ENCODE data around the gene ARHGEF39. TPM values are rescaled to one million over a fixed set of nuclear protein-coding genes. Genes with fewer than 3 reads are reported as not detected.

The ARHGEF39 gene, protein sequence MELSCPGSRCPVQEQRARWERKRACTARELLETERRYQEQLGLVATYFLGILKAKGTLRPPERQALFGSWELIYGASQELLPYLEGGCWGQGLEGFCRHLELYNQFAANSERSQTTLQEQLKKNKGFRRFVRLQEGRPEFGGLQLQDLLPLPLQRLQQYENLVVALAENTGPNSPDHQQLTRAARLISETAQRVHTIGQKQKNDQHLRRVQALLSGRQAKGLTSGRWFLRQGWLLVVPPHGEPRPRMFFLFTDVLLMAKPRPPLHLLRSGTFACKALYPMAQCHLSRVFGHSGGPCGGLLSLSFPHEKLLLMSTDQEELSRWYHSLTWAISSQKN
- 2.4 TPM for total RNA-seq

DNA sequence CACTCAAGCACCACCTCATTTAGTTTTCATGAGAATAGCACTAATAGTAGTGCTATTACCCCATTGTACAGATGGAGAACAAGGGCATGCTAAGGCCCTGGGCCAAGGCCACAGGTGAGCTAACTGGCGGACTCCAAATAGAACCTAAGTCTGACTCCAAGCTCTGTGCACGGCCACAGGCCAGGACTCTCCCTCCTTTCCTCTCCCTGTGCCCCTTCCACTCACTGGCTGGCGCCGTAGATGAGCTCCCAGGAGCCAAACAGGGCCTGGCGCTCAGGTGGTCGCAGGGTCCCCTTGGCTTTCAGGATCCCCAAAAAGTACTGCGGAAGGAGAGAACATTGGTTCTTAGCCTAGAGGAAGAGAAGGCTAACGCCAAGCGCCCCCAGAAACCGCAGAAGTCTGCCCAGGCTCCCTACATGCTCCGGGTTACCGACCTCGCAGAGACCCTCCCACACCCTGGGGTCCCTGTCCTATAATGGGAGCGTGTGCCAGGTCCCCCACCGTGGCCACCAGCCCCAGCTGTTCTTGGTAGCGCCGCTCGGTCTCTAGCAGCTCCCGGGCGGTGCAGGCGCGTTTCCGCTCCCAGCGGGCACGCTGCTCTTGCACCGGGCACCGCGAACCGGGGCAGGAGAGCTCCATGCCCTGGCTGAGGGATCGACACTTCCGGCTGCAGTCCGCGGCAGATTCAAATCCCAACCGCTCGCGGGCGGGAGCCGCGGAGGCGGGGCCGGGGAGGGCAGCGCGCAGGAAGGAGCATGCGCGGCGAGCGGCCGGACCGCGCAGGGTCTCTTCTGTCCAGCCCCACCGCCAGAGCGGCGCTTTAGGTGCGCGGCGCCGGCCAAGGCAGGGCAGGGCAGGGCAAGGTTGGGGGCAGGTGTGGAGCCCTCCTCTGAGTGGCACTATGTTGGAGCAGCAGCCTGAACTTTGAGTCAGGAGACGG, at the start of gene ARHGEF39:
Gene ARHGEF39 (minus strand): TSS at position 665 of the 940 bp plus-strand sequence. CDS start 26 bp downstream, at position 639.
- ATAC-seq, result peak; percentile 80

- ATAC-seq, result no peak
Measured at GRCh38 chr9:35714123-35714522, 49.1 kb upstream of the ARHGEF39 start.

GRCh38 chr9:35713578-35713977, 48.6 kb upstream of the ARHGEF39 start:
- no peak for ATAC-seq

GRCh38 chr9:35712762-35713400, 47.9 kb upstream of the ARHGEF39 start:
- ATAC-seq, result no peak

DNA sequence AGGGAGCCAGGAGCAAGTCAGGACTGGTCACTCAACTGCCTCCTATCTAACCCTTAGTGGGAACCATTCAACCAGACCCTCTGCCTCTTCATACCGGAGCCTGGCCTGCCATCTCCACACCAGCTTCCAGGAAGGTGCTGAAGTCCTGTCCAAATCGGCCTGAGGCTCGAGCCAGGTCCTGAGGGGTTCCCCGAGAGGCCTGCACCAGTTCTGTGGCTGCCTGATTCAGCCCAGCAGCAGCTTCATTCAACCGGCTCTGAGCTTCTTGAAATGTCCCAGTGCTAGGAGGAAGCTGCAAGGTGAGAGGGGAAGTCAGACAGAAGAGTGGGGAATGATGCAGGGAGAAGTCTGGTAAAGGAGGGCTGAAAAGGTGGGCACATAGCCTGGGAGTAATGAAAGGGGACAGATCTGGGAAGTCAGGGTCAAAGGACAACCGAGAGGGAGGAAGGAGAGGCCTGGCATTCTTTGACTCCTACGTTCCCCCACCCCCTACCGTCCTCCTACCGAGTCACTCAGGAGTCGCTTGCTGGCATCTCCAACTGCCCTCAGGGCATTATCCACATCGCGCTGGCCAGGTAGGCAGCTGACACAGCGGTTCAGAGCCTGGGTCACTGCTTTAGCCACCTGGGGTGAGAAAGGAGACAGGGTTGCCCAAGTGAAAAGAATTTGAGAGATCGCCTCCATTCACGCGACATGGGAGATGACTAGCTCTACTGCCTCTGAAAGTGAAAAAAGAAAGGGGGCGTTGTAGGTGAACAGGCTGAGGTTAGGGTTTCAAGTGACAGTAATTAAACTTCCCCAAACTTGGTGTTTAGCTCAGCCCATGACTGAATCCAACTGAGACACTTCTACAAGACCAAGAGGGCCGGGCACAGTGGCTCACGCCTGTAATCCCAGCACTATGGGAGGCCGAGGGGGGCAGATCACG, 46.8 kb upstream of the ARHGEF39 start:
- ATAC-seq, result no peak

- ATAC-seq, result no peak
Measured at GRCh38 chr9:35710818-35711500, 46.0 kb upstream of the ARHGEF39 start.

DNA sequence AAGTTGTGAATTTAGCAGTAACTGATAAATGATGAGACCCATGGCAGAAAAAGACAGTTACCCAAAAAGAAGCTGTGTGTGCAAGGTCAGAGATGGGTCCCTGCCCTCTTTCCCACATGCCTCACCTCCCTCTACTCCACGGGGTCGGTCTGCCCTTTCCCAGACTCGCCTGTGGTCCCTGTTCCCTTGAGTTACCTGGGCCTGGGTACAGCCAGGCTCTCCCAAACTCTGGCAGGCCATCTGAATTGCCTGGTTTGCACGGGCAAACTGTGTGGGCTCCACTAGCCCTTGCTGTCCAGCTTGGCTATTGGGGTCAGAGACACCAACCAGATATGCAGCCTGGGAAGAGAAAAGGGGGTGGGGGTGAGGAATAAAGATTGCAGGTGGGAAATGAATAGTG, 43.2 kb upstream of the ARHGEF39 start:
- ATAC-seq, result no peak

- ATAC-seq, result no peak
Measured at GRCh38 chr9:35706951-35707350, 42.0 kb upstream of the ARHGEF39 start.

- peak; percentile 9 for ATAC-seq
Measured at GRCh38 chr9:35705836-35706430, 40.9 kb upstream of the ARHGEF39 start.

DNA sequence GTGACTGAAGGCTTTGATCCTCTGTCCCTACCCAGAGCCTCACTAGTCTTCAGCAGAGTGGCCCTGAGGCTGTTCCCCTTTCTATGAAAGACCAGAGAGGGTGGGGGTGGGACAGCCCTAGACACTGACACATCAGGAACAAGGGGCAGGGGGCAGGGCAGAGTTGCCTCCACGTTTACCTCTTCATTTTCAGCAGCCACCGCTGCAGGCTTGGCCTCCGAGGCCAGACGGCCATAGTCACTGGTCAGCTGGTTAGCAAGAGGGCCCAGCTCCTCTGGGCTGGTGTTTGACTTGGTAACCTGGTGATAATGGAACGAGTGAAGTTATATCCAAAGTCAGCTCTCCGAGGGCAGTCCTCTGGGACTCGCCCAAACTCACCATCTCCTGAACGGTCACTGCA, 40.4 kb upstream of the ARHGEF39 start:
- no peak for ATAC-seq

- ATAC-seq, result no peak
Measured at GRCh38 chr9:35703906-35704672, 39.1 kb upstream of the ARHGEF39 start.

DNA sequence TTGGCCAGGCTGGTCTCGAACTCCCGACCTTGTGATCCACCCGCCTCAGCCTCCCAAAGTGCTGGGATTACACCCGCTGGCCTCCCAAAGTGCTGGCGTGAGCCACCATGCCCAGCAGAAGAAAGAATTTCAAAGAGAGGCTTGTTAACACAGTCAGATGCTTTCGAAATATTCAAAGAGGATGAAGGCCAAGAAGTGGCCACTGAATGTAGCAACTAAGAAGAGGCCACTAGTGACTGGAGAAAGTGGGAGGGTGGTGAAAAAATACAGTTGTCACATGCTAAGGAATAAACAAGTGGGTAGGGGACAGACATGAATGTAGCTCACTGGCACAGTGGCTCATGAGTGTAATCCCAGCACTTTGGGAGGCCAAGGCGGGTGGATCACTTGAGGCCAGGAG, 37.7 kb upstream of the ARHGEF39 start:
- no peak for ATAC-seq

DNA sequence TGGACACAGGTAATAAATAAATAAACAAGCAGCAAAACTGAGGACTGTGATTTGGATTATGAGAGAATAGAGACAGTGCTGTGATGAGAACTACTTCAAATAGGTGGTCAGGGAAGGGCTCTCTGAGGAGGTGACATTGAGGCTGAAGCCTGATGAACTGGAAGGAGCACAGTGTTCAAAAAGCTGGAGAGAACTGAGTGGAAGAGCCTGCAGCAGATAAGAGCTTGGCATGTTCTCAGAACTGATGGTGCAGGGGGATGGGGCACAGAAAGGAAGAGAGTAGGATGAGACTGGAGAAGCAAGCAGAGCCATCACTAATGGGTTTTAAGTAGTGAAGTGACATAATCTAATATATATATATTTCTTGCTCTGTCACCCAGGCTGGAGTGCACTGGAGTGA, 35.9 kb upstream of the ARHGEF39 start:
- no peak for ATAC-seq

- no peak for ATAC-seq
Measured at GRCh38 chr9:35700031-35700430, 35.0 kb upstream of the ARHGEF39 start.

- no peak for ATAC-seq
Measured at GRCh38 chr9:35698231-35698630, 33.2 kb upstream of the ARHGEF39 start.

DNA sequence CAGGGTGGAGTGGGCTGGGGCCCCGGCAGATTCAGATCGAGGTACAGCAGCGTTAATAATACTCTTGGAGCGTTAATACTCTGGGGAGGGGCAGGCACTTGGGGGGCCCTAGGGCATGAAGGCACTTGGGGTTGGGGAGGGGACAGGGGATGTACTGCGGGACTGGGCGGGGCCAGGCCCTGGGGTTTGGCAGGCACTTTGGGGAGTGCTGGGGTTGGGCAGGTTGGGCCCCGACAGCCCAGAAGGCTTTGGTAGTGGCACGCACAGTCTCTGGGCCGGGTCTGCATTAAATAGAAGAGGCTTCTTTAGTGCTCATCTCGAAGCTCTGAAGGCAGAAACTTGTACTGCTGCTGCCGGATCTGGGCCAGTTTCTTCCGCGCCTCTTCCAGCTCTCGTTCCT, 32.5 kb upstream of the ARHGEF39 start:
- ATAC-seq, result peak; percentile 26

DNA sequence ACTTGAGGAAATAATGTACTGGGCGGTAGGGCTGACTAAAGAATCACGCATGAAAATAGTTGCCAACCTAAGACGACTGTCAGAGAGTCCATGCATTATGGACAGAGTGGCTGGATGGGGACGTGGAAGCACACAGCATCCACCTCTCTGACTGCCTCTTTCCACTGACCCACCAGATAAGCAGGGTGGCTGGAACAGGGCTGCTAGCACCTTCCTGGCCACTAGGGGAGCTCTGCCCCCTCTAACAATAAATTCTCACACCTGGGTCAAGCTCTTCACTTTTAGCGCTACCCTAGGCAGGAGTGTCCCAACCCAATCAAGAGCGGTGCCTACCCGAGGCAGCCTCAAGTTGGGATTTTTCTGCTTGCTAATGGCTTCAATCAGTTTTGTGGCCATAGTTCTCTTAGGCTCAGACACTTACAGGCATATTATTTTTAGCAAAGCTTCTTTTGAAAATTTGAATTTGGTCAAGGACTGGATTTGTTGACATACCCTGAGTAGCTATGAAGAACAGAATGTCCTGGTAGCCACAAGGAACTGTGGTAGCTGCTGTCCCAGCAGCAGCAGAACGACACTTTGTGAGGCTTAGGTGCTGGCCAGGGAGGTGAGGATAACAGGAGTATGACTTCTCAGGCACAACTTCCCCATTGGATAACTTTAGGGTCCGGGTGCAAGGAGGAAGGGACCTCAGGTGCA, 31.7 kb upstream of the ARHGEF39 start:
- ATAC-seq, result peak; percentile 55

DNA sequence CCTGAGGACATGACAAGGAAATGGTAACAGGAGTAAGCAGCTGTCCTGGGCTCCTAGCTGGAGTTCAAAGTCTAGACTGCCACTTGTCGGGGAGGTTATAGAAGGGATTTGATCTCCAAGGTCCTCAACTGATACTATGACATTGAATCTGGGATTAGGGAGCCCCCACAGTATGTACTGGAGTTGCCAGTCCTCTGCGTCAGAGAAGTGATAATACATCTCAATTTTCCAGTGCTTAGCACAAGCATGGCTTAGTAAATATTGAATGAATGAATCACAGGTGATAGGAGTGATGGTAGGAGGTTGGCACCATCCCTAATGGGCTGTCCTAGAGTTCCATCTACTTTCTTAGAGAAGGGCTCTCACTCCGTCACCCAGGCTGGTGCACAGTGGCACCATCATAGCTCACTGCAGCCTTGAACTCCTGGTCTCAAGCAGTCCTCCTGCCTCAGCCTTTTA, 31.0 kb upstream of the ARHGEF39 start:
- ATAC-seq, result no peak

- no peak for ATAC-seq
Measured at GRCh38 chr9:35691757-35692301, 26.8 kb upstream of the ARHGEF39 start.
